COLO668 (cell line): ENCODE data around the gene TEX54.
"Not testable (repeated sequence)": the region's sequence is repeated elsewhere in the genome, so short reads cannot be mapped to it uniquely, and the experiment has no call there.

Source experiments
- DNase-seq: peaks from one replicate; lab custom pipeline; 2025; ENCODE audit not compliant: unreplicated experiment; lab: John Stamatoyannopoulos, UW

TEX54 gene

GRCh38 chr11:62855571-62856332, 23.1 kb upstream of the TEX54 start:
- DNase-seq: peak; percentile 97

DNA sequence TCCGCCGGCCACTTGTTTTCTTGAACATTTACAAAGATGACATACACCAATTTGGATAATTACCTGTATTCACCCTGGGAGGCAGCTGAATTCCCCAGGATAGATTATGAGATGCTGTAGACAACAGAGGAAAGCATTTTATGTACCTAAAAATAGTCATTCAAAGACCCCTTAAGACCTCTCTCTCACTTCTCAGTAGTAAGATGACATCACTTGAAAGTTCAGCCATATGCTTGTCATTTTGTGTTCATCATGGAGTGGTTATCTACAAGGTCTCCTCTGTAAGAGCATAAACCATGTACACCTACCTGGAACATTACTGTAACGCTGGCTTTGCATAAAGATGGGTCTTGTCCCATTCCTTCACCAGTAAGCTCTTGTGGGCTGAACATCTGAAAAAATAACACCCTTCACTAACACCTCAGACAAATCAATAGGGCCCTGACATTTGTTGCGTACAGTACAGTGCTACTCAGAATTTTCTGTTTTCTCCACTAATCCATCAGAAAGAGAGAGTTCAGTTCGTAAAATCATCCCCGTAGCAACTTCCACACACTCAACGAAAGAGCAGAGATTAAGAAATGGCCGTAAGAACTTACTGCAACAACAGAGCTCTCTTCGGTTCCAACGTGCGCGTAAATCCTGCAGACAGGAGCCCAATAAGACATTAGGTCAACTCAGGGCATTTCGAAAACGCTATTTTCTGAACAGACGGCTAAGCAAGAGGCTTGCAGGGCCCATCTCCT, 22.4 kb upstream of the TEX54 start:
- DNase-seq: no peak

DNA sequence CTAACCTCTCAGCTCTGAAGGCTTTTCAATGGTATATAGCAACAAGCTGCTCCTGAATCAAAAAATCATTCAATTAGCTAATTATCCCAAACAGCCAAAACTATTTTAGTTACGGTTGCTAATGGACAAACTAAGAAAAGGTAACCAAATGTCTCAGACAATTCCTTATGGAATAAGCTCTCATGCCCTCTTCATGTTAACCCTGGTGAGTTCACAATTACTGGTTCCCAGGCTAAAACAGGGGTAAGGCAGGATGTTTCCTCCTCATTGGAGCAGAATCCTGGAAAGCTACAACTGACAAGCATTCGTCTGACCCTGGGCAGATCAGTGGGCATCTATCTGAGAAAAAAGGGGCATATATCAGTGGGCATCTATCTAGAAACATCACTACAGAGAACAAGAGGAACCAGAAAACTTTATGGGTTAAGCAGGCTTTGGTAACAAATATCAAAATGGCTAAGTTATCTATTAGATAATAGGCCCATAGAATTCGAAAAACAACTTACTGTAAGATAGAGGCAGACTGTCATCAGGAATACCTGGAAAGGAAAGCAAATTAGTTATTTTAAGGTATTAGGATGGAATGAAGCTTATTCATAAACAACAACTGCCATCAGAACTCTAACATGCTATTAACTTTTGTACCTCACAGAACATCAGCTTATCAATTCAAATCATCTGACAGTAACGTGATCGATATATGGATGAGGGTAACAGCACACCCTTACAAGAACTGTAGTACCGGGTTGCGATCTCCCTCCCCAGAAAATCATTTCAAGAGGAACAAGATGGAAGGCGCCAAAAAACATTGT, 21.6 kb upstream of the TEX54 start:
- no peak for DNase-seq

DNA sequence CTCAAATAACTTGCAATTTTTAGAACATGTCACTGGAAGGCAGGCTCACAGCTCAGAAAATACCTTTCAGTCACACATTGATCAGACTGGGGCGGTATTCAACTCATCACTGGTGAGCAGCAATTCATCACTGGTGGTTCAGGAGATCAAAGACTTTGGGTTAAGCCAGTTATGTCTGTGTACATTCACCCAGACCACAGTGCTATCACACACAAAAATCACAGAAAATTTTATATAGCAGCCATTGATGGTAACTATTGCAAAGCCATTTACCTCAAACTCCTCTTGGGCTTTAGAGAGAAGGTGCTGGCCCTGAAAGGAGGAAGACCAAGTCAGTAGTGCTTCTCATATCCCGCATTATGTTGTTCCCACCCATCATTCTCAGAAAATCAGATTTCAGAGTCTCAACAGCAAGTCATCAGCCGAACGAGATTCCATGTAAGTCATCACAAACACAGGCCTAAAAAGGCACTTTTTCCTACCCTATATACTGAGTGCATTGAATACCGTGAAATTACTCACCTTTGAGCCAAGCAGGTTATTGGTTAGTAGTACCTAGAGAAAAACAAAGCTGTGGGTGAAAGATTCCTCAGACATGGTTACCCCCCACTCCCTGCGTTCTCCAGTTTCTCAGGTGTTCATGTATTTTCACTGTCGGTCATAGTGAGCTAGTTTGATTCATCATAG, 20.8 kb upstream of the TEX54 start:
- DNase-seq: no peak

DNA sequence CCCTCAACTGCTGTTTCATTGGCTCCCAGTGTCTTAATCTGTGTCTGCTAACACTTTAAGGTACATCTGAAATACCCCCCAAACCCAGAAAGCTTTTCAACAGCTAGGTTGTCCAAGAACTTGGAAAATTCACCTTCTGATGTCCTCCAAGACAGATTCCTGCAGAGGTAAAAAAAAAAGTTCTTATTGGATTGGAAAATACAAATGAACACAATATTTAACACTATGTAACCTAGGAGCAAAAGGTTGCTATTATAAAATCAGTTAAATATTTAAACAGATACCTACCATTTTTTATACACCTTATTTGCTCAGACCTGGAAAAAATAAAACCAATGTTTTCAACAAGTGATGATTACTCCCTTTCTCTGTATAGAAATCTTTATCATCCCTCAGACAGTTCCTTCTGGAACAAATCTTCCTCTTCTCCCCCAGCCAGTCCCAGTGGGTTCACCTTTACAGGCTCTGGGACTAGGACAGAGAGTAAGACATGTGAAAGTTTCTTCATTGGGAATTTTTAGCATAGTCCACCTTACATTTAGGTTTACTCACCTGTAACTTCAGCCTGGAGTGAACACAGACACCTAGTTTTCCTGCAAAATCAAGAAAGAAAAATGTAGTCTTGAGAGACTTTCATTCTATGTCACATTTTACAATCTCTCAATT, 20.0 kb upstream of the TEX54 start:
- no peak for DNase-seq

GRCh38 chr11:62851807-62852522, 19.3 kb upstream of the TEX54 start:
- DNase-seq: no peak

- DNase-seq: no peak
Measured at GRCh38 chr11:62850911-62851806, 18.5 kb upstream of the TEX54 start.

- DNase-seq: no peak
Measured at GRCh38 chr11:62847767-62848314, 15.2 kb upstream of the TEX54 start.

DNA sequence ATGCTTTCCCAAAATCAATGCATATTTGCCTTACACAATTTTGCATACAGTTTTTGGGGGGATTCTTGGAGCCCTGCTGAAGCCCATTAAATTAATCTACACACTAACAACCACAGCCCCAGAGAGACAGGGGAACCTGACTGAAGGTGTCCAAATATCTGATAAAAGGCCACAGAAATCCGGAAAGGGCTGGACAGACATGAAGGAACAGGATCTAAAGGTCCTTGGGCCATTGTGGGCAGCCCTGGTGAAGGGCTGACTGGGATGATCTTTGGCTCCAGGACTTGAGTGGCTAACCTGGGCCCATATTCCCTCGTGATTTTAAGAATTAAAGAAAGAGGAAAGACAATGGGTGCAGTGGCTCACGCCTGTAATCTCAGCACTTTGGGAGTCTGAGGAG, 13.5 kb upstream of the TEX54 start:
- DNase-seq: no peak

DNA sequence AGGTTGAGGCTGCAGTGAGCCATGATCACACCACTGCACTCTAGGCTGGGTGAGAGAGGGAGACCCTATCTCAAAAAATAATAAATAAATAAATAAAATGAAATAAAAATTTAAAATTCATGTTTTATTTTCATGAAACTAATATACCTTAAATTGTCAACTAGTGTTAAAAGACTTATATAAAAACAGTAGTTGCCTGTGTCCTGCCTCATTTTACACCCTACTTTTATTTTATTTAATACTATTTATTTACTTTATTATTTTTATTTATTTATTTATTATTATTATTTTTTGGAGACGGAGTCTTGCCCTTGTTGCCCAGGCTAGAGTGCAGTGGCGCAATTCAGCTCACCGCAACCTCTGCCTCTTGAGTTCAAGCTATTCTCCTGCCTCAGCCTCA, 11.5 kb upstream of the TEX54 start:
- no peak for DNase-seq

DNA sequence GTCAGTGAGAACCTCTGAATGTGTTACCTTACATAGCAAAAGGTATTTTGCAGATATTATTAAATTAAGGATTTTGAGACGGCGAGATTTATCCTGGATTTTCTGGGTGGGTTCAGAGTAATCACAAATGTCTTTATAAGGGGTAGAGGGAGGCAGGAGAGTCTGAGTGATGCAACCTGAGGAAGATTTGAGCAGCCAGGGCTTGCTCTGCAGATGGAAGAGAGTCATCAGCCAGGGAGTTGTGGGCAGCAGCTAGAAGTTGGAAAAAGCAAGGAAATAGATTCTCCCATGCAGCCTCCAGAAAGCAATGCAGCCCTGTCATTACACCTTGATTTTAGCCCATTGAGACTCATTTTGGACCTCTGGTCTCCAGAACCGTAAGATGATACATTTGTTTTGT, 10.8 kb upstream of the TEX54 start:
- no peak for DNase-seq

DNA sequence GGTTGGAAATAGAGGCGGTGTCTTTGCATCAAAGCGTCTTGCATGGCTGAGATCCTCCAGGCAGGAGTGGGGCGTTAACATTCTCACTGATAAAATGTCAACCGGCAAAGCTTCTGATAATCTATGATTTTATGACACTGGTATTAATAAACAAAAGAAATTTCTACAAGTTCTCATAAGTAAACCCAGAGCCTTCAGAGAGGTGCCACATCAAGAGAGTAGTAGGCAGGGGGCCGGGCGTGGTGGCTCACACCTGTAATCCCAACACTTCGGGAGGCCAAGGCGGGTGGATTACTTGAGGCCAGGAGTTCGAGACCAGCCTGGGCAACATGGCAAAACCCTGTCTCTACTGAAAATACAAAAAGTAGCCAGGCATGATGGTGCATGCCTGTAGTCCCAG, 10.2 kb upstream of the TEX54 start:
- DNase-seq: not testable (repeated sequence)

- no peak for DNase-seq
Measured at GRCh38 chr11:62842171-62842741, 9.6 kb upstream of the TEX54 start.

DNA sequence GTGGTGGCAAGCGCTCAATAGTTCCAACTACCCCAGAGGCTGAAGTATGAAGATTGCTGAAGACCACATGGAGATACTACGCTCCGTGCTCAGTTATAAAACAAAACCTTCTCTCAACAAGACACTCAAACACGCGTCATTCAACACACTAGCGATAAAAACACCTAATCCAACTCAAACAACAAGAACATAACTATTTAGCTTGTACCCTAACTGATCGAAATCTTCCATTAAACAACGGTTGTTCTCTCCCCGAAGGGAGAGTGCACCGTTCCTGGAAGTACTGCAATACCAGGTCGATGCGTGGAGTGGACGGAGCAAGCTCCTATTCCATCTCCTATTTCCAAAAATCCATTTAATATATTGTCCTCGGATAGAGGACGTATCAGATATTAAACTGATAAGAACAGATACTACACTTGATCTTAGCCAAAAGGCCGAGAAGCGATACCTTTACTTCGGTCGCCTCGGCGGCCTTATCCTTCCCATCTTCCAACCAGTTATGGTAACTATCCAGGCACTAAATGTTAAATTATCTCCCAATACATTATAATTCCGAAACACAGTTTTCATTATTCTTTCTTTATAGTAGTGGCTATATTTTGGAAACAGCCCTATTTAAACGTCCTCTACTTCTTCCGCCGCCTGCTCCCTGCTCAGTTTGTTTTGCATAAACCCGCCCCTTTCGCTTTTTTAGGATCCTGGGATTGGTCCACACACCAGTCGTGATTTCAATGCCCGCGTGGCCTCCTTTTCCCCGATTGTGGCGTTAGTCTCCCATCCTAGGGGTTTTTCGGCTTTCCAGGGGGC, 8.9 kb upstream of the TEX54 start:
- DNase-seq: peak; percentile 82

- peak; percentile 67 for DNase-seq
Measured at GRCh38 chr11:62840721-62841360, 8.2 kb upstream of the TEX54 start.

- peak; percentile 94 for DNase-seq
Measured at GRCh38 chr11:62839050-62839945, 6.7 kb upstream of the TEX54 start, which contains the start of gene WDR74. TSS of gene WDR74 (minus strand) at chr11:62839590. CDS start at chr11:62839570, 20 bp downstream.
